Neural progenitor cell (in vitro differentiated cells): Measurements from ENCODE around the gene EFCC1. TPM values are rescaled to one million over a fixed set of nuclear protein-coding genes. Genes with fewer than 3 reads are reported as not detected.

Source experiments
- DNase-seq: peaks from one replicate; pipeline ENCODE4 v3.0.0-alpha.2; 2016; ENCODE audit warnings: low spot score
- H2AFZ ChIP-seq: fragments of 200-600 bp; sonication (generic); replicated peaks from 2 replicates; pipeline ENCODE4 v1.6.1; 2016; ENCODE audit warnings: antibody characterized with exemption
- H3F3A ChIP-seq: fragments of 200-600 bp; sonication (generic); 2 replicates; pipeline ENCODE4 v1.6.1; 2016; ENCODE audit warnings: antibody characterized with exemption, low read depth
- H3K27ac ChIP-seq: fragments of 200-600 bp; sonication (generic); 2 replicates; pipeline ENCODE4 v1.5.1; 2016; ENCODE audit warnings: mild to moderate bottlenecking
- H3K27me3 ChIP-seq: fragments of 200-600 bp; sonication (generic); 2 replicates; pipeline ENCODE4 v1.6.1; 2016; ENCODE audit warnings: mild to moderate bottlenecking, moderate library complexity
- H3K36me3 ChIP-seq: fragments of 200-600 bp; sonication (generic); 2 replicates; pipeline ENCODE4 v1.5.1; 2016
- H3K4me1 ChIP-seq: fragments of 200-600 bp; sonication (generic); 2 replicates; pipeline ENCODE4 v1.6.1; 2016; ENCODE audit warnings: mixed run types
- H3K4me2 ChIP-seq: fragments of 200-600 bp; sonication (generic); 2 replicates; pipeline ENCODE4 v1.6.1; 2016
- H3K4me3 ChIP-seq: fragments of 200-600 bp; sonication (generic); 2 replicates; pipeline ENCODE4 v1.5.1; 2016
- H3K79me2 ChIP-seq: fragments of 200-600 bp; sonication (generic); 2 replicates; pipeline ENCODE4 v1.6.1; 2016; ENCODE audit warnings: low read depth
- H3K9ac ChIP-seq: fragments of 200-600 bp; sonication (generic); 2 replicates; pipeline ENCODE4 v1.6.1; 2016
- H3K9me3 ChIP-seq: fragments of 200-600 bp; sonication (generic); 2 replicates; pipeline ENCODE4 v1.5.1; 2016; ENCODE audit warnings: low read depth
- H4K20me1 ChIP-seq: fragments of 200-600 bp; sonication (generic); 2 replicates; pipeline ENCODE4 v1.6.1; 2016; ENCODE audit warnings: low read depth
- H3K27ac Mint-ChIP-seq: 3 replicates; pipeline ENCODE4 v1.8.0; 2021; ENCODE audit warnings: mixed read lengths
- H3K27me3 Mint-ChIP-seq: 2 replicates; pipeline ENCODE4 v1.8.0; 2022; ENCODE audit warnings: low read depth, mild to moderate bottlenecking, inconsistent platforms, moderate library complexity, mixed read lengths; ENCODE audit not compliant: insufficient read depth
- H3K36me3 Mint-ChIP-seq: 3 replicates; pipeline ENCODE4 v1.8.0; 2021; ENCODE audit warnings: mixed read lengths
- H3K4me1 Mint-ChIP-seq: 3 replicates; pipeline ENCODE4 v1.8.0; 2021; ENCODE audit warnings: mixed read lengths
- H3K4me3 Mint-ChIP-seq: 3 replicates; pipeline ENCODE4 v1.8.0; 2021; ENCODE audit warnings: mild to moderate bottlenecking, moderate library complexity, mixed read lengths
- H3K9me3 Mint-ChIP-seq: 3 replicates; pipeline ENCODE4 v1.8.0; 2020; ENCODE audit warnings: mixed read lengths
- CTCF ChIP-seq: fragments of 200-600 bp; sonication (generic); IDR thresholded peaks from 2 replicates; pipeline ENCODE4 v1.5.1; 2017; ENCODE audit warnings: antibody characterized with exemption, mild to moderate bottlenecking
- EZH2 ChIP-seq: fragments of 200-600 bp; sonication (generic); IDR thresholded peaks from 2 replicates; pipeline ENCODE4 v1.6.1; 2017; ENCODE audit warnings: antibody characterized with exemption, mild to moderate bottlenecking, moderate library complexity
- EZH2phosphoT487 ChIP-seq: fragments of 200-600 bp; sonication (generic); IDR thresholded peaks from 2 replicates; pipeline ENCODE4 v1.6.1; 2017; ENCODE audit warnings: antibody characterized with exemption
- total RNA-seq: library from RNA; depleted of rRNA; stranded (reverse); fragments of >200 nt; gene quantifications from 2 replicates; pipeline ENCODE4 v1.2.3, GENCODE V29; 2015; ENCODE audit warnings: low replicate concordance

The EFCC1 gene
- total RNA-seq, 1 donor from 2014 or later: 1.1 TPM

- H3K27me3 ChIP-seq: no peaks in the 10 kb centered on the region
- H4K20me1 ChIP-seq: no peaks in the 10 kb centered on the region
- no peak overlapping the region for H3K9ac ChIP-seq
- no peaks in the 10 kb centered on the region for H3K9me3 ChIP-seq
- Mint-ChIP-seq H3K27ac (no peak overlapping the region), H3K36me3 (peaks cover 5% of the 10 kb centered on the region), H3K27me3 (peaks cover 2% of the 10 kb centered on the region), H3K9me3 (peaks cover 2% of the 10 kb centered on the region), H3K4me3 (no peak overlapping the region), H3K4me1 (no peaks in the 10 kb centered on the region)
- DNase-seq: no peak
- no peak overlapping the region for H3K4me3 ChIP-seq
- TF ChIP-seq CTCF (no peak), EZH2 (no peak), EZH2phosphoT487 (no peak)
- H3K79me2 ChIP-seq: no peaks in the 10 kb centered on the region
- H3K27ac ChIP-seq: no peak overlapping the region
- H2AFZ ChIP-seq: no peak overlapping the region
- no peaks in the 10 kb centered on the region for H3F3A ChIP-seq
- H3K36me3 ChIP-seq: no peaks in the 10 kb centered on the region
- H3K4me2 ChIP-seq: no peak overlapping the region
- no peaks in the 10 kb centered on the region for H3K4me1 ChIP-seq
Observed at GRCh38 chr3:128965818-128966217, 35.3 kb upstream of the EFCC1 start.

- no peak overlapping the region for H3K4me3 Mint-ChIP-seq
- H3K9me3 Mint-ChIP-seq: no peaks in the 10 kb centered on the region
- H3F3A ChIP-seq: no peaks in the 10 kb centered on the region
- H3K4me2 ChIP-seq: no peak overlapping the region
- no peaks in the 10 kb centered on the region for H3K9me3 ChIP-seq
- H3K36me3 Mint-ChIP-seq: peaks cover 4% of the 10 kb centered on the region
- no peak overlapping the region for H3K4me3 ChIP-seq
- no peak for TF ChIP-seq EZH2phosphoT487
- no peak for TF ChIP-seq EZH2
- TF ChIP-seq CTCF: no peak
- H3K27ac ChIP-seq: no peak overlapping the region
- no peak overlapping the region for H3K9ac ChIP-seq
- no peak overlapping the region for H3K27ac Mint-ChIP-seq
- peaks cover 3% of the 10 kb centered on the region for H3K4me1 Mint-ChIP-seq
- H4K20me1 ChIP-seq: no peaks in the 10 kb centered on the region
- DNase-seq: no peak
- no peaks in the 10 kb centered on the region for H3K36me3 ChIP-seq
- no peaks in the 10 kb centered on the region for H3K4me1 ChIP-seq
- H3K27me3 ChIP-seq: no peaks in the 10 kb centered on the region
- H2AFZ ChIP-seq: no peak overlapping the region
- H3K79me2 ChIP-seq: no peaks in the 10 kb centered on the region
- no peaks in the 10 kb centered on the region for H3K27me3 Mint-ChIP-seq
Observed at GRCh38 chr3:128967748-128968355, 33.3 kb upstream of the EFCC1 start.

DNA sequence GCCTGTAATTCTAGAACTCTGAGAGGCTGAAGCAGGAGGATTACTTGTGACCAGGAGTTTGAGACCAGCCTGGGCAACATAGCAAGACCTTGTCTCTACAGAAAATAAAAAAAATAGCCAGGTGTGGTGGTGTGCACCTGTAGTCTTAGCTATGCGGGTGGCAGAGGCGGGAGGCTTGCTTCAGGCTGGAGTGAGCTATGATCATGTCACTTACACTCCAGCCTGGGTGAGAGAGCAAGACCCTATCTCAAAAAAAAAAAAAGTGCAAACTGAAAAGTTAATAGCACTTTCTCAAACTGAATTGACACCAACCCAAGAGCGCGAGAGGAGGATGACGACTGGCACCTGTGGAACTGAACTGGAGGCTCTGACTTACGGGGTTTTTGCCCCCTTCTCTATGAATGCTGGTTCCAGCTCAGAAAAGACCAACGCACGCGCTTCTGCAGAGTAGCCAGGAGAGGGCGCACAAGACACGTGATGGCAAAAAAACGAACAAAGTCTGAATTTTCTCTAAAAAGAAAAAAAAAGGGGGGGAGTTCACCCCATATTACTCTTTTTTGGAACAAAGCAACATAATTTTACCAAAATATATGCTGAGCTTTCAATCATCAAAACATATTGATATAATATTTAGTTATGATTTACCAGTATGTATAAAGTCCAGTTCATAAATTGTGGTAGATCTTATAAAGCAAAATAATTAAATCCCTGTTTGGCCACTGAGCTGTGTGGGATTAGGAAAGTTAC, 30.9 kb upstream of the EFCC1 start:
- no peaks in the 10 kb centered on the region for H3K9me3 ChIP-seq
- no peaks in the 10 kb centered on the region for H4K20me1 ChIP-seq
- peaks cover 12% of the 10 kb centered on the region for H3K36me3 Mint-ChIP-seq
- peak overlapping the region; percentile 9 for H3K4me3 Mint-ChIP-seq
- H3K27me3 ChIP-seq: no peaks in the 10 kb centered on the region
- H3K9ac ChIP-seq: no peak overlapping the region
- H3K4me1 Mint-ChIP-seq: peaks cover 9% of the 10 kb centered on the region
- H3K9me3 Mint-ChIP-seq: no peaks in the 10 kb centered on the region
- no peak overlapping the region for H3K27ac ChIP-seq
- no peak overlapping the region for H3K4me3 ChIP-seq
- H3K36me3 ChIP-seq: no peaks in the 10 kb centered on the region
- H3K79me2 ChIP-seq: no peaks in the 10 kb centered on the region
- TF ChIP-seq EZH2: no peak
- no peak for TF ChIP-seq EZH2phosphoT487
- peak; percentile 99 for TF ChIP-seq CTCF
- no peak overlapping the region for H3K27ac Mint-ChIP-seq
- H3K4me2 ChIP-seq: no peak overlapping the region
- H2AFZ ChIP-seq: no peak overlapping the region
- H3F3A ChIP-seq: no peaks in the 10 kb centered on the region
- DNase-seq: peak; percentile 74
- no peaks in the 10 kb centered on the region for H3K4me1 ChIP-seq
- no peaks in the 10 kb centered on the region for H3K27me3 Mint-ChIP-seq
